CD14-positive monocyte (primary cell): ENCODE results near the gene ACSL1. TPM values are rescaled to one million over a fixed set of nuclear protein-coding genes. Genes with fewer than 3 reads are reported as not detected.

Experiments
- DNase-seq, 3 donors: peaks; one replicate each; pipeline ENCODE4 v3.0.0-alpha.2; 2011 to 2022
- H2AFZ ChIP-seq: 2 replicates; pipeline ENCODE4 v1.6.0; 2012; ENCODE audit warnings: mild to moderate bottlenecking, low read depth, low read length, inconsistent platforms; ENCODE audit not compliant: insufficient read depth, poor library complexity, severe bottlenecking
- H3K27ac ChIP-seq, 2 donors: 1 replicate in 1 of 2; 2 replicates in 1 of 2; pipeline ENCODE4 v1.5.1; 2012 to 2013; ENCODE audit warnings: low read length in 2 of 2, control low read depth in 1 of 2, inconsistent platforms in 1 of 2, low read depth in 1 of 2, mild to moderate bottlenecking in 1 of 2
- H3K27me3 ChIP-seq, 2 donors: one replicate each; pipeline versions ENCODE4 v1.6.0 to v1.6.1; 2011 to 2013; ENCODE audit warnings: low read length in 2 of 2; ENCODE audit not compliant: control insufficient read depth in 2 of 2, insufficient read depth in 2 of 2
- H3K36me3 ChIP-seq, 2 donors: replicated peaks in 1 of 2; 1 replicate in 1 of 2; 2 replicates in 1 of 2; pipeline versions ENCODE4 v1.5.1 to v1.6.1; 2012 to 2013; ENCODE audit warnings: low read length in 2 of 2, control low read depth in 1 of 2, inconsistent platforms in 1 of 2, mild to moderate bottlenecking in 1 of 2; ENCODE audit not compliant: insufficient read depth in 2 of 2, control insufficient read depth in 1 of 2
- H3K4me1 ChIP-seq, 2 donors: 1 replicate in 1 of 2; 2 replicates in 1 of 2; pipeline versions ENCODE4 v1.5.1 to v1.6.1; 2012 to 2013; ENCODE audit warnings: low read length in 2 of 2, control low read depth in 1 of 2, inconsistent platforms in 1 of 2, mild to moderate bottlenecking in 1 of 2, moderate library complexity in 1 of 2; ENCODE audit not compliant: insufficient read depth in 2 of 2, control insufficient read depth in 1 of 2
- H3K4me2 ChIP-seq: replicated peaks from 2 replicates; pipeline ENCODE3; 2012; ENCODE audit warnings: low read length, moderate library complexity, mild to moderate bottlenecking; ENCODE audit not compliant: poor library complexity, severe bottlenecking; ENCODE audit errors: extremely low read depth
- H3K4me3 ChIP-seq, 3 experiments: fragments of 200-600 bp in 1 of 3; sonication (generic) in 1 of 3; replicated peaks in 1 of 3; 1 replicate in 2 of 3; 2 replicates in 1 of 3; pipeline ENCODE4 v1.5.1; 2011 to 2013; ENCODE audit warnings: low read length in 3 of 3, mild to moderate bottlenecking in 3 of 3, control low read depth in 2 of 3, low read depth in 2 of 3, inconsistent platforms in 1 of 3, moderate library complexity in 1 of 3
- H3K79me2 ChIP-seq: 2 replicates; pipeline ENCODE4 v1.6.0; 2012; ENCODE audit warnings: mild to moderate bottlenecking, control low read depth, inconsistent platforms, low read length, moderate library complexity; ENCODE audit not compliant: insufficient read depth
- H3K9ac ChIP-seq: 2 replicates; pipeline ENCODE4 v1.6.0; 2017; ENCODE audit warnings: low read length, mild to moderate bottlenecking; ENCODE audit not compliant: insufficient read depth, poor library complexity, severe bottlenecking
- H3K9me3 ChIP-seq, 2 donors: replicated peaks in 1 of 2; 1 replicate in 1 of 2; 2 replicates in 1 of 2; pipeline versions ENCODE4 v1.5.1 to v1.6.1; 2012 to 2013; ENCODE audit warnings: low read length in 2 of 2, control low read depth in 1 of 2; ENCODE audit not compliant: control insufficient read depth in 1 of 2, insufficient read depth in 1 of 2
- H4K20me1 ChIP-seq: 2 replicates; pipeline ENCODE4 v1.6.0; 2012; ENCODE audit warnings: mild to moderate bottlenecking, low read length, control low read depth, moderate library complexity; ENCODE audit not compliant: insufficient read depth
- H3K27ac Mint-ChIP-seq, 7 donors: one replicate each; pipeline ENCODE4 v1.8.0; 2020; ENCODE audit warnings: mild to moderate bottlenecking in 7 of 7, mixed read lengths in 7 of 7, moderate library complexity in 6 of 7, inconsistent platforms in 2 of 7
- H3K27me3 Mint-ChIP-seq, 3 donors: one replicate each; pipeline ENCODE4 v1.8.0; 2021 to 2022; ENCODE audit warnings: low read depth in 3 of 3, mild to moderate bottlenecking in 3 of 3, mixed read lengths in 3 of 3, moderate library complexity in 3 of 3, inconsistent platforms in 1 of 3
- H3K36me3 Mint-ChIP-seq, 2 donors: one replicate each; pipeline ENCODE4 v1.8.0; 2020; ENCODE audit warnings: mixed read lengths in 2 of 2, inconsistent platforms in 1 of 2, mild to moderate bottlenecking in 1 of 2
- H3K4me1 Mint-ChIP-seq: one replicate; pipeline ENCODE4 v1.8.0; 2020; ENCODE audit warnings: mild to moderate bottlenecking, mixed read lengths
- H3K4me3 Mint-ChIP-seq, 2 donors: one replicate each; pipeline ENCODE4 v1.8.0; 2020; ENCODE audit warnings: mild to moderate bottlenecking in 2 of 2, mixed read lengths in 2 of 2, moderate library complexity in 1 of 2
- H3K9me3 Mint-ChIP-seq, 7 donors: one replicate each; pipeline ENCODE4 v1.8.0; 2020 to 2022; ENCODE audit warnings: mixed read lengths in 7 of 7, mild to moderate bottlenecking in 6 of 7, moderate library complexity in 6 of 7, inconsistent platforms in 2 of 7
- WGBS: methylation state at CpG from one replicate; pipeline ENCODE4 v1.1.5; 2013; ENCODE audit warnings: missing lambda C conversion rate; ENCODE audit not compliant: insufficient coverage; 5-methylcytosine and 5-hydroxymethylcytosine counted together
- intact Hi-C, 2 donors: fragments of 100-400 bp; cut with micrococcal nuclease; formaldehyde crosslinking; loops; one replicate each; pipeline versions ENCODE4 v1.15.0 to v1.15.1; 2023
- polyA minus RNA-seq: library from RNA; depleted of rRNA, polyadenylated mRNA; stranded (reverse); fragments of >200 nt; gene quantifications from 2 replicates; pipeline ENCODE4 v1.2.3, GENCODE V29; 2012
- polyA plus RNA-seq, 3 donors: library from polyadenylated mRNA; depleted of rRNA in 1 of 3; unstranded in 2 of 3; stranded (reverse) in 1 of 3; fragments of 300-500 nt in 2 of 3; fragments of >200 nt in 1 of 3; fragmentation: Illumina TruSeq in 2 of 3; gene quantifications; 1 replicate in 2 of 3; 2 replicates in 1 of 3; pipeline ENCODE4 v1.2.3, GENCODE V29; 2012 to 2021
- total RNA-seq, 12 experiments: library from RNA in 1 of 12; stranded (reverse) in 1 of 12; fragments of 120-200 nt in 1 of 12; gene quantifications; one replicate each; pipeline ENCODE4 v1.2.4 and lab custom pipeline; 2013 to 2026; ENCODE audit warnings: mixed read lengths in 6 of 12, inconsistent platforms in 1 of 12
- TF ChIP-seq, protein P1 (sequence below): fragments of 200-600 bp; IDR thresholded peaks from one replicate; pipeline ENCODE4 v1.8.0; 2022; ENCODE audit warnings: antibody characterized with exemption, mild to moderate bottlenecking

Gene ACSL1, protein sequence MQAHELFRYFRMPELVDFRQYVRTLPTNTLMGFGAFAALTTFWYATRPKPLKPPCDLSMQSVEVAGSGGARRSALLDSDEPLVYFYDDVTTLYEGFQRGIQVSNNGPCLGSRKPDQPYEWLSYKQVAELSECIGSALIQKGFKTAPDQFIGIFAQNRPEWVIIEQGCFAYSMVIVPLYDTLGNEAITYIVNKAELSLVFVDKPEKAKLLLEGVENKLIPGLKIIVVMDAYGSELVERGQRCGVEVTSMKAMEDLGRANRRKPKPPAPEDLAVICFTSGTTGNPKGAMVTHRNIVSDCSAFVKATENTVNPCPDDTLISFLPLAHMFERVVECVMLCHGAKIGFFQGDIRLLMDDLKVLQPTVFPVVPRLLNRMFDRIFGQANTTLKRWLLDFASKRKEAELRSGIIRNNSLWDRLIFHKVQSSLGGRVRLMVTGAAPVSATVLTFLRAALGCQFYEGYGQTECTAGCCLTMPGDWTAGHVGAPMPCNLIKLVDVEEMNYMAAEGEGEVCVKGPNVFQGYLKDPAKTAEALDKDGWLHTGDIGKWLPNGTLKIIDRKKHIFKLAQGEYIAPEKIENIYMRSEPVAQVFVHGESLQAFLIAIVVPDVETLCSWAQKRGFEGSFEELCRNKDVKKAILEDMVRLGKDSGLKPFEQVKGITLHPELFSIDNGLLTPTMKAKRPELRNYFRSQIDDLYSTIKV
- 144 TPM for total RNA-seq (2013)
- polyA plus RNA-seq: 100 to 1,000 TPM in 2 of 3 donors, 10 to 100 TPM in 1; 72.4 to 115 (median 115) TPM
- 131 and 139 TPM in 2 replicates for polyA minus RNA-seq
- 545 to 3,948 (median 916) reads per million in 11 experiments for total RNA-seq (lab: John Stamatoyannopoulos, UW)

DNA sequence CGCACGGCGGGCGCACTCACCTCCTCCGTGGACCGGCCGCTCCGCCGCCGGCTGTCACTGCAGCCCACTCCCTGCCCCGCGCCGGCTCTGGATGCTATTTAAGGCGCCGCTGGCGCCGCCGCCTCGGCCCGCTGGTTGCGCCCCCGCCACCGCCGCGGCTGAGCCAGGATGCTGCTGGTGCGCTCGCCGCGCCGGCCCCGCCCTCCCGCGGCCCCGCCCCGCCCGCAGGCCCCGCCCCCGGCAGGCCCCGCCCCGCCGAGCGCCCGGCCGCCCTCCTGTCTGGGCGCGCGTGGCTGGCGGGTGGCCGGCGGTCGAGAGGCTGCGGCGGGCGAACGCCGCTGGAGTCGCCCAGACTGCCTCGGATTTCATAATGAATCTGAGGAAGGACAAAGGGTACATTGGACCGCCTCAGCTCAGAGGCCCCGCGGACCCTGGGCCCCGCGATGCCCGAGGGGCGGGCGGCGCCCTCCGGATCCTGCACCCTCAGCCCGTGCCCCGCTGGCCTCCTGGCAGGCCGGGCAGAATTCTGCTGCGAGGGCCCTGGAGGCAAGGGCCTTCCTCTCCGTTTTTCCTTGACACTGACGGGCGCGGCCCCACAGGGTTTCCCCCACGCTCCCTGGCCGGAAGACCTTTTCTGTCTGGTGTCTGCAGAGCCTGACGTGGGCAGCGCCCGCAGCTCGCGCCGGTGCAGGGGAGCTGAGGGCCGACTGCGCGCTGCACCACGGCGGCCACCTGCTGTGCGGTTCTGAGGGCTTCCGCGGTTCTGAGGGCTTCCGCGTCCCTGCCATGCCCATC lies at the start of gene ACSL1:
ACSL1 (minus strand) TSS at position 73 of the 795 bp plus-strand sequence. CDS start 22,454 bp downstream, outside the sequence.
- peak within 1 kb of the TSS; percentile 93 to 98 (median 96) for H3K27ac Mint-ChIP-seq
- peaks cover 0 to 6% (median 0%) of the 10 kb centered on the region in 3 donors for H3K27me3 Mint-ChIP-seq
- H3K4me1 Mint-ChIP-seq: peaks cover 52% of the 10 kb centered on the region
- Histone ChIP-seq H4K20me1 (peaks cover 43% of the 10 kb centered on the region), H3K79me2 (peaks cover 46% of the 10 kb centered on the region), H3K4me2 (peak within 1 kb of the TSS; percentile 90), H3K9me3 (no peaks in the 10 kb centered on the region), H2AFZ (peak within 1 kb of the TSS; percentile 62), H3K27me3 (no peaks in the 10 kb centered on the region), H3K4me1 (peaks cover 50% of the 10 kb centered on the region in 2 donors), H3K27ac (peak within 1 kb of the TSS; percentile 80 to 85), H3K9ac (peak within 1 kb of the TSS; percentile 89), H3K36me3 (peaks cover 0 to 11% of the 10 kb centered on the region in 2 donors), H3K4me3 (peak within 1 kb of the TSS; percentile 90 to 100 (median 97))
- WGBS: under 1% methylated on average over 94 of the region's 94 CpGs
- DNase-seq: peak; percentile 76 to 90 (median 83)
- peak within 1 kb of the TSS; percentile 99 to 100 for H3K4me3 Mint-ChIP-seq
- H3K36me3 Mint-ChIP-seq: peaks cover 23 to 39% of the 10 kb centered on the region in 2 donors
- TF ChIP-seq, protein P1, sequence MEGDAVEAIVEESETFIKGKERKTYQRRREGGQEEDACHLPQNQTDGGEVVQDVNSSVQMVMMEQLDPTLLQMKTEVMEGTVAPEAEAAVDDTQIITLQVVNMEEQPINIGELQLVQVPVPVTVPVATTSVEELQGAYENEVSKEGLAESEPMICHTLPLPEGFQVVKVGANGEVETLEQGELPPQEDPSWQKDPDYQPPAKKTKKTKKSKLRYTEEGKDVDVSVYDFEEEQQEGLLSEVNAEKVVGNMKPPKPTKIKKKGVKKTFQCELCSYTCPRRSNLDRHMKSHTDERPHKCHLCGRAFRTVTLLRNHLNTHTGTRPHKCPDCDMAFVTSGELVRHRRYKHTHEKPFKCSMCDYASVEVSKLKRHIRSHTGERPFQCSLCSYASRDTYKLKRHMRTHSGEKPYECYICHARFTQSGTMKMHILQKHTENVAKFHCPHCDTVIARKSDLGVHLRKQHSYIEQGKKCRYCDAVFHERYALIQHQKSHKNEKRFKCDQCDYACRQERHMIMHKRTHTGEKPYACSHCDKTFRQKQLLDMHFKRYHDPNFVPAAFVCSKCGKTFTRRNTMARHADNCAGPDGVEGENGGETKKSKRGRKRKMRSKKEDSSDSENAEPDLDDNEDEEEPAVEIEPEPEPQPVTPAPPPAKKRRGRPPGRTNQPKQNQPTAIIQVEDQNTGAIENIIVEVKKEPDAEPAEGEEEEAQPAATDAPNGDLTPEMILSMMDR: no peak
- H3K9me3 Mint-ChIP-seq: peaks cover 0 to 2% (median 0%) of the 10 kb centered on the region in 7 donors
- intact Hi-C loops: loop anchor here (2.0 to 10.0 kb wide), 6 partner anchors 23 to 139 kb away; no protein-coding TSS in a partner anchor
